BE2C (cell line): Measurements from ENCODE around the gene TEX22.

ENCODE experiments used
- DNase-seq: peaks from one replicate; pipeline ENCODE4 v3.0.0-alpha.2; 2020
- H3K27me3 ChIP-seq: fragments of 250-450 bp; sonication (Bioruptor Pico); 2 replicates; pipeline ENCODE4 v1.5.1; 2020; ENCODE audit warnings: mild to moderate bottlenecking
- H3K36me3 ChIP-seq: fragments of 250-450 bp; sonication (Bioruptor Pico); 2 replicates; pipeline ENCODE4 v1.5.1; 2020; ENCODE audit warnings: mild to moderate bottlenecking
- H3K4me1 ChIP-seq: fragments of 250-450 bp; sonication (Bioruptor Pico); 2 replicates; pipeline ENCODE4 v1.5.1; 2020
- H3K4me3 ChIP-seq: 2 replicates; pipeline ENCODE4 v1.5.1; 2011; ENCODE audit warnings: low read depth, low read length
- H3K9me3 ChIP-seq: fragments of 250-450 bp; sonication (Bioruptor Pico); 2 replicates; pipeline ENCODE4 v1.5.1; 2020
- CTCF ChIP-seq: IDR thresholded peaks from 2 replicates; pipeline ENCODE4 v1.5.1; 2012; ENCODE audit warnings: mild to moderate bottlenecking, low read depth, low read length

TEX22 gene

GRCh38 chr14:105456736-105457617 is 58.6 kb downstream of the TEX22 start:
- H3K9me3 ChIP-seq, result no peaks in the 10 kb centered on the region
- H3K27me3 ChIP-seq, result no peaks in the 10 kb centered on the region
- no peak for DNase-seq
- TF ChIP-seq CTCF, result no peak
- peaks cover 83% of the 10 kb centered on the region for H3K36me3 ChIP-seq
- H3K4me3 ChIP-seq, result no peak overlapping the region
- no peaks in the 10 kb centered on the region for H3K4me1 ChIP-seq

- no peak for DNase-seq
- Histone ChIP-seq H3K4me3 (no peak overlapping the region), H3K9me3 (no peaks in the 10 kb centered on the region), H3K4me1 (no peaks in the 10 kb centered on the region), H3K36me3 (peaks cover 83% of the 10 kb centered on the region), H3K27me3 (no peaks in the 10 kb centered on the region)
- TF ChIP-seq CTCF, result no peak
These were observed 59.7 kb downstream of the TEX22 start for GRCh38 chr14:105458010-105458409.

DNA sequence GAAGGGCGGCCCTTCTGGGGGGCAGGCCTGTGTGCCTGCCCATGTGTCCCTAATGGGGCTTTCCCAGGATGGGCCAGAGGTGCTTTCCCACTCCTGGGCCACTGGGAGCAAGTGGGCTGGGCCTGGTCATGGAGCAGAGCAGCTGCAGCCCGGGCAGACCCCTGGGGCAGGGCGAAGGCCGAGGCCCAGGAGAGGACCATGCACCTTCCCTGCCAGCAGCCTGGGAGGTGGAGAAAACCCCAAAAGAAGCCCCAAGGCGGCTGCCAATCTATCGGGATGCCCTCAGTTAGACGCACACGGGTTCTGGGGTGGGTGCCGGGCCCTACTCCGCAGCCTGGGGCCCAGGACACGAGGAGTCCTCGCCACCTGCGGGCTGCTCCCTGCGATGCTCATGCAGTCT is 60.2 kb downstream of the TEX22 start:
- TF ChIP-seq CTCF, result no peak
- Histone ChIP-seq H3K27me3 (no peaks in the 10 kb centered on the region), H3K4me1 (no peaks in the 10 kb centered on the region), H3K36me3 (peaks cover 83% of the 10 kb centered on the region), H3K9me3 (no peaks in the 10 kb centered on the region), H3K4me3 (no peak overlapping the region)
- no peak for DNase-seq

- Histone ChIP-seq H3K9me3 (no peaks in the 10 kb centered on the region), H3K36me3 (peaks cover 81% of the 10 kb centered on the region), H3K27me3 (no peaks in the 10 kb centered on the region), H3K4me3 (no peak overlapping the region), H3K4me1 (no peaks in the 10 kb centered on the region)
- DNase-seq, result no peak
- no peak for TF ChIP-seq CTCF
These were observed 61.8 kb downstream of the TEX22 start for GRCh38 chr14:105460116-105460515.

DNA sequence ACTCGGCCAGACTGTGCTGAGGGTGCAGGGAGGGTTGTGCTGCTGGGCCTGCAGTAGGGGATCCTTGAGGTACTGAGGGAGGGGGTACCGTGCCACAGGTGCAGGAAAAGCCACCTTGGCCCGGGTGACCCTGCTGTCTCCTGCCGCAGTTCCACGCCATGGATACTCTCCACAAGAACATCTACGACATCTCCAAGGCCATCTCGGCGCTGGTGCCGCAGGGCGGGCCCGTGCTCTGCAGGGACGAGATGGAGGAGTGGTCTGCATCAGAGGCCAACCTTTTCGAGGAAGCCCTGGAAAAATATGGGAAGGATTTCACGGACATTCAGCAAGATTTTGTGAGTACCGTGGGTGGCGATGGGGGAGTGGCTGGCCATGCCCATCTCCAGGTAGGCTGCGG is 62.3 kb downstream of the TEX22 start:
- Histone ChIP-seq H3K4me3 (no peak overlapping the region), H3K36me3 (peaks cover 81% of the 10 kb centered on the region), H3K4me1 (no peaks in the 10 kb centered on the region), H3K9me3 (no peaks in the 10 kb centered on the region), H3K27me3 (no peaks in the 10 kb centered on the region)
- no peak for DNase-seq
- no peak for TF ChIP-seq CTCF

DNA sequence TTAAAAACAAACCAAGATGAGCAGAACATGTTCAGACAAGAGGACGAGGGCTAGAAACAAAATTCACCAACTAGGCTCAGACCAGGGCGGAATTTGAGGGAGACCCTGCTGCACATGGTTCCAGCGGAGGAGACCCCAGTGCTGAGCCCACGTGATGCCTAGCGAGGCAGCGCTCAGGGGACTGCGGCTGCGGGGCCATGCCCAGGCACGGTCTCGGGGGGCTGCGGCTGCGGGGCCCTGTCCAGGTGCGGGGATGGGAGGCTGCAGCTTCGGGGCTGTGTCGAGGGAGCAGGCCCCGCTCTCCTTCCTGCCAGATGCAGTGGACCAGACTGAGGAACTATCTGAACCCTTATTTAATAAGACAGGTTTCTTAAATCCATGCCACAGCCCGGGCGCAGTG is 63.6 kb downstream of the TEX22 start:
- no peak for TF ChIP-seq CTCF
- Histone ChIP-seq H3K36me3 (peaks cover 79% of the 10 kb centered on the region), H3K27me3 (no peaks in the 10 kb centered on the region)

More for the DNA sequence above, 63.6 kb downstream of the TEX22 start:
- no peaks in the 10 kb centered on the region for H3K9me3 ChIP-seq
- DNase-seq, result no peak
- no peaks in the 10 kb centered on the region for H3K4me1 ChIP-seq
- H3K4me3 ChIP-seq, result no peak overlapping the region
